HG03432 (cell line): ENCODE measurements around the gene LRRC37A2.
"Not testable (repeated sequence)": the region's sequence is repeated elsewhere in the genome, so short reads cannot be mapped to it uniquely, and the experiment has no call there.

ENCODE experiments used
- ATAC-seq: cut with Tn5 transposase; IDR thresholded peaks from one replicate; pipeline ENCODE4 v1.9.1; 2021; ENCODE audit warnings: mild to moderate bottlenecking, moderate library complexity; ENCODE audit not compliant: unreplicated experiment

Gene LRRC37A2

DNA sequence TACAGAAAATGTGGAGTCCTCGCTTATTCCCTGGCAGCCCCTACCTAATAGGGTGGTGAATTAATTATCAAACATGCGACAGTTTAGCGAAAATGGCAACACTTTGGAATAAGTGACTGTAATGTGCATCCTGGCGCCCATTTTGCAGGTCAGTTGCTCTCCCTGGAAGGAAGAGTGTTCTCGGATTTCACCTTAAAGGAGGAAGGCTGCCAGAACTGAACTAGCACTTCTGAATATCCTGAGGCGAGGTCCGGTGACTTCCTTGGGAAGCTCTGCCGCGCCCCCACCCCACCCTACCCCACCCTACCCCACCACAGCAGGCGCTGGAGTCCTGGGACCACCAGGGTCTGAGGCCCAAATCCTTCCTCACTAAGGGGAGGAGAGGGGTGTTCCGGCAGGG lies at the start of gene LRRC37A2:
TSS of gene LRRC37A2 (plus strand) at position 301 of the 400 bp plus-strand sequence. CDS start 245 bp downstream, outside the sequence.
- not testable (repeated sequence) for ATAC-seq

DNA sequence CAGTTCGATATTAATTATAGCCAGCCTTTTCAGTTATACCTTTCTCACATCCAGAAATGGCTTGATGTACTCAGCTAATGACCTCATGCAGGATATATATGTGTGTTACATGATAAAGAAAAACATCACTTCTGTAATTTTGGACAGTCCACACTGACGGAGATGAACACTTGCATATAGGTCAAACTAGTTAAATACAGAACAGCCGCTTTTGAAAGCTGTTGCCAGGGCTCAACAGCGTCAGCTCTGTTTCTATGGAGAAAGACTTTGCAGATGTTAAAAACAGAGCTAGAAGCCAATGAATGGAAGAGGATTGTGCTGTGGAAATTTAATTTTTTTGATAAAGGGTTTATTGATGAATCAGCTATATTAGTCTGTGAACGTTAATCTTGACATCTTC lies 44.6 kb upstream of the LRRC37A2 start:
- not testable (repeated sequence) for ATAC-seq

DNA sequence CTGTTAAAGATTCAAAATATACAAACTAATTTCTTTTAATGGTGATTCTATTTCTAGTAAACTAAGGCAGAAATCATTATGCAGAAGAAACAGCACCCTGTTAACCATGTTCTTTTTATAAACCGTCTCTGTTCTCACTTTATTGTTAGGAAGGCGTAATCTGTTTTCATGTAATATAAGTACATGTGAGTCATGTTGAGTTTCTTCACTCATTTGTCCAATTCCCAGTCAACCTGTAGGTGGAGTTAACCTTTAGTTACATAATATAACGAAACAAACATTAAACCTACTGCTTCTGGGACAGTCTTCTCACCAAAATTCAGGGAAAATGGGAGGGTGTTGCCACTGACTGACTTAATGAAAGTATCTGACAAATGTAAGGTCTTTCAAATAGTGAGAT lies 37.8 kb upstream of the LRRC37A2 start:
- not testable (repeated sequence) for ATAC-seq

DNA sequence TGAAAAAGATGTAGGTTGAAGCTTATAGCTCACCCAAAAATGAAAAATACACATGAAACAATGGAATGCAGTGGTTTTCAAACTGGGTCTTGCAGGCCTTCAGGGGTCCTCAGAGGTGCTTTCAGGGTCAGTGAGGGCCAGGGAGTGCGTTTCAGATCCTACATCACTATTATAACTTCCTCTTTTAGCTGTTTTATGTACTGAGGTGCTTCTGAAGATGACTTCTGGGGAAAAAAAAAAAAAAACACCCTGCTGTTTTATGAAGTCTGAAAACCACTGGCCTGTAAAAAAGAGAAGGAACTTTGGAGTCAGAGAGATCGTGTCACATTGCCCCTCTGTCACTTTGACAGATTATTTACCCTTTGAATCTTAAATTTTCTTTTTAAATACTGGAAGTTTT lies 36.7 kb upstream of the LRRC37A2 start:
- not testable (repeated sequence) for ATAC-seq

DNA sequence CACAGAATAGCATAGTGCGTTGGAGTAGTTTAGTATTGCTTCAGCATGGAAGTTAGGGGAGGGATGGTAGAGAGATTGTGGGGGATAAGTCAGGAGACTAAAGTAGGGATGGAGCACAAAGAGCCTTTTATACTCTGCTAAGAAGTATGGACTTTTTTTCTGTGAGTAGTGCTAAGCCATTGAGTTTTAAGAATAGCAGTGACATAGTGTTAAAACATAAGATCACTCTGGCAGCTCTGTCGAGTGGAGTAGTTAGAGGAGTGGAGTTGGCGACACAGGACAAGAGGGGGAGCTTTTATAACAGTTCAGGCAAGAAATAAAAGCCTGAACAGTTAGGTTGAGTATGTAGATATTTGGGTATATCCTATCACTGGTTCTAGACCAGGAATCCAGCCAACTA lies 33.4 kb upstream of the LRRC37A2 start:
- not testable (repeated sequence) for ATAC-seq

DNA sequence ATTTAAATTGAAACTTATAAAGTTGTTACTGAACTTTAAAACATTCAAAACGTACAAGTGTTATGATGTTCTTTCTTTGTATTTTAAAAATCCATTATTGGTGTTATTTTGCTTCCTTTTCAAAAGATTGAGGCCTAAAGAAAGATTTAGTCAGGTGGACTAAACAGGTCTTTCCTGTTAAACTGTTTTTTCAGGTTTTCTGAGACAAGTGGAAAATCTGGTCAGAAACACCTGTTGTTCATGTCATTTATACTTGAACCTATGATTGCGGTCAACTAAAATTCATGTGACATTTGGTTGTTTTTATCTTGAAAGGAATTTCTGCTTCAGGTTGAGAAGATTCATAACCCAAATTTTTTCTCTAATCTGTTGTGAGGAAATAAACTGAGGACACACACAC lies 31.0 kb upstream of the LRRC37A2 start:
- ATAC-seq: not testable (repeated sequence)

DNA sequence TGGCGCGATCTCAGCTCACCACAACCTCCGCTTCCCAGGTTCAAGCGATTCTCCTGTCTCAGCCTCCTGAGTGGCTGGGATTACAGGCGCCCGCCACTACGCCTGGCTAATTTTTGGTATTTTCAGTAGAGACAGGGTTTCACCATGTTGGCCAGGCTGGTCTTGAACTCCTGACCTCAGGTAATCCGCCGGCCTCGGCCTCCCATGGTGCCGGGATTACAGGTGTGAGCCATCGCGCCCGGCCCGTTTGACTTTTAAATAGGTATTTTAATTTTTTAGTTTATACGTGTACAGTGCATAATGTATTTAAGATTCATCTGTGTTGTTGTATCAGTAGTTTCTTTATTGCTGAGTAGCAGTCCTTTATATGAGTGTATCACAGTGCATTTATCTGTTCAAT lies 20.2 kb upstream of the LRRC37A2 start:
- not testable (repeated sequence) for ATAC-seq

DNA sequence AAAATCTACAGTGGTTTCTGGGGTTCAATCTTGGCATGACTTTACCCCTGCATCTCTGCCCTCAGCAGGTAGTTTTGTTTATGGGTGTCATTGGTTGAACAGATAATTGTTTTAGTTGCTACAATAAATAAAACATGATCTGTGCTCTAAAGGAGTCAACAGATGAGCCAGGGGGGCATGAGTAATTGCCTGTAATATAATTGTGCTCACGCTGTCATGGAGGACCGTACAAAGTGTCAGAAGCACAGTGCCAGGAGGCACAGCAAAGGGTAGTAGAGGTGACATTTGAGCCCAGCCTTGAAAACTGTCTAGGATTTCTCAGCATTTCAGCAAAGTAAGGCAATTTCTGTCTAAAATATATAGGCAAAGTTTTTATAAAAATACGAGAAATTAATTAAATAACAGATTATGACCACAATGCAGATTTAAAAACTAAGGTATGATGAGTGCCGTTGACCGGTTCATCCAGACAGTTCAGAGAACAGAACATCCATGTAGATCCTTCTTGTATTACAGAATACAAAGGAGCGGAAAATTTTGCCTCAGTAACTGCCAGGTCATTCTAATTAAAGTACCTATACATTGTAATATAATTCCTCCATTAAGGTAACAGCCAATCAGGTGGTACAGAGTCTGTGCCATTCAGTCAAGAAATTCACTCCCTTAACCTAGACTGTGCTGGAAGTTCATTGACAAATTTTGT lies 12.7 kb upstream of the LRRC37A2 start:
- ATAC-seq: not testable (repeated sequence)

DNA sequence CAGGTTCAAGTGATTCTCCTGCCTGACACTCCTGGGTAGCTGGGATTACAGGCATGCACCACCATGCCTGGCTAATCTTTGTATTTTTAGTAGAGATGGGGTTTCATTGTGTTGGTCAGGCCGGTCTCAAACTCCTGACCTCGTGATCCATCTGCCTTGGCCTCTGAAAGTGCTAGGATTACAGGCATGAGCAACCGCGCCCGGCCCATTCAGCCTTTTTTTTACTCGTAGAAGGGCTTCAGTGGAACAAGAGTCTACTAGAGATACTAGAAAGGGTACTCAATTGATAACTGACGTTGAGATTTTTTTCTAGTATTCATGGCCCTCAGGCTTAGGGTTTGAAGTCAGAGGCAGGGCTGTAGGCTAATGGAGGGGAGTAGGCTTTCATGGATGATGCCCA lies 6.4 kb upstream of the LRRC37A2 start:
- ATAC-seq: not testable (repeated sequence)

DNA sequence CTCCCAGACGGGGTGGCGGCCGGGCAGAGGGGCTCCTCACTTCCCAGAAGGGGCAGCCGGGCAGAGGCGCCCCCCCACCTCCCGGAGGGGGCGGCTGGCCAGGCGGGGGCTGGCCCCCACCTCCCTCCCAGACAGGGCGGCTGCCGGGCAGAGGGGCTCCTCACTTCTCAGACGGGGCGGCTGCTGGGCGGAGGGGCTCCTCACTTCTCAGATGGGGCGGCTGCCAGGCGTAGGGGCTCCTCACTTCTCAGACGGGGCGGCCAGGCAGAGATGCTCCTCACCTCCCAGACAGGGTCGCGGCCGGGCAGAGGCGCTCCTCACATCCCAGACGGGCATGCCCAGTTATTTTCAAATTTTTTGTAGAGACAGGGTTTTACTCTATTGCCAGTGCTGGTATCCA lies 22.4 kb downstream of the LRRC37A2 start:
- ATAC-seq: not testable (repeated sequence)

DNA sequence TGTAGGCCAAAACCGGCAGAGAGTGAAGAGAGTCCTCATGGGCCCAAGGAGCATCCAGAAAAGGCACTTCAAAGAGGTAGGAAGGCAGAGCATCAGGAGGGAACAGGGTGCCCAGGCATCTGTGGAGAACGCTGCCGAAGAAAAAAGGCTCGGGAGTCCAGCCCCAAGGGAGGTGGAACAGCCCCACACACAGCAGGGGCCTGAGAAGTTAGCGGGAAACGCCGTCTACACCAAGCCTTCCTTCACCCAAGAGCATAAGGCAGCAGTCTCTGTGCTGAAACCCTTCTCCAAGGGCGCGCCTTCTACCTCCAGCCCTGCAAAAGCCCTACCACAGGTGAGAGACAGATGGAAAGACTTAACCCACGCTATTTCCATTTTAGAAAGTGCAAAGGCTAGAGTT lies 36.3 kb downstream of the LRRC37A2 start:
- ATAC-seq: not testable (repeated sequence)

DNA sequence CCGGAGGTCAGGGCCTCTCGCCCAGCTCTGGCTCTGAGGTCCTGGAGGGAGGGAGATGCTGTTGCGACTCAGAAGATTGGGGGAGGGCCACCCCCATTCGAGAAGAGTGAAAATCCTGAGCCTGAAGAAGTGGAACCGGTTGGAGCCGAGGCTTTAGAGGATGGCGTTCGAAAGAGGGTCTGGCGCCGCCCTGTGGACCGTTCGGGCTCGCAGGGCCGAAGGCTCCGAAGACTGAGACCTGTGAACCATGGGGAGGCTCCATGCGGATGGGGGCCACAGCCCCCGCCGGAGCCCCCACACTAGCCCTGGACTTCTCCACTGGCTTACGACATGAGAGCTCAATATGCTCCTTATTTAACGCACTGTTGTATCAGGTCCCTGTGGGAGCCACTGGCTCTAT lies 46.9 kb downstream of the LRRC37A2 start:
- not testable (repeated sequence) for ATAC-seq

DNA sequence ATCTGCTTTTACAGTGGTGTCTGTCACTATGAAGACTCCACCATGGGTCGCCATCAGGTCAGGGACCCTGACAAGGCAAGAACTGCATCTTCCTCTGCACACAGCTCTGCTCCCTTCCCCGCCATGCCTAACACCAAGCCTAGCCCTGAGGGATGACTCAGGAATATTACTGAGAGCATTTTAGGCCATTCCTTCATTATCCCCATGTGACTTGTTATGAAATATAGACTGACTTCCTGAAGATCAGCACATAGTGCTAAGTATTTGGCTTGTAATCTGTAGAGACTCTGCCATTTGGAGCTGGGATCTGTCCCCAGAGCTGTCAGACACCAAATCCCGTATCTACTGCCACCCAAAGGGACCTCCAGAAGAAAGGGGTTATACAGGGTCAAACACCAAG lies 47.8 kb downstream of the LRRC37A2 start:
- not testable (repeated sequence) for ATAC-seq

DNA sequence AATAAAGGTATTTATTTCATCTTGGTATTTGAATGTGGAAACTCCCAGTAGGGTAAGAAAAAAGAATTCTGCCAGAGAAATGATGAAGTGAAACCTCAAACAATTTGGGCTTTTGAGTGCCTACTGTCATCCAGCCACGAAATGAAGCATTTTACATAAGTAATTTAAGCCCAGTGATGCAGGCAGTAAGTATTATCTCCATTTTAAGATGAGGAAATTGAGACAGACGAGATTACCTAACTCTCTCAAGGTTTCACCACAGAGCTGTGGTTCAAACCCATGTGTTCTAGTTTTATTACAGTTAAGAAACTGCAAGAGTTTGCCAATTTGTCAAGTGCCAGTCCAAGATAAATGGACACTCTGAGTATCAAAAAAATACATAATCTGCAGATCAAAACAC lies 54.0 kb downstream of the LRRC37A2 start:
- not testable (repeated sequence) for ATAC-seq

DNA sequence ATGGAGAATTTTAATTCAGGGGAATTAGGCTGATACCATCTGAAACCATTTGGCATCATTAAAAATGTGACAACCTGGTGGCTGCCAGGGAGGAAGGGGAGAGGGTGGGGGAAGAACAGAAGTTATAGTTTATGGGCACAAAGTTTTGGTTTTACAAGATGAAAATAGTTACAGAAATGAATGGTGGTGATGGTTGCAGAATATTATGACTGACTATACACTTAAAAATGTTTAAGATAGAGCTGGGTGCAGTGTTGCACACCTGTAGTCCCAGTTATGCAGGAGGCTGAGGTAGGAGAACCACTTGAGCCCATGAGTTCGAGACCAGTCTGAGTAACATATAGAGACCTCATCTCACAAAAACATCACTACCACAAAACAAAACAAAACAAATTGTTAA lies 54.7 kb downstream of the LRRC37A2 start:
- not testable (repeated sequence) for ATAC-seq

DNA sequence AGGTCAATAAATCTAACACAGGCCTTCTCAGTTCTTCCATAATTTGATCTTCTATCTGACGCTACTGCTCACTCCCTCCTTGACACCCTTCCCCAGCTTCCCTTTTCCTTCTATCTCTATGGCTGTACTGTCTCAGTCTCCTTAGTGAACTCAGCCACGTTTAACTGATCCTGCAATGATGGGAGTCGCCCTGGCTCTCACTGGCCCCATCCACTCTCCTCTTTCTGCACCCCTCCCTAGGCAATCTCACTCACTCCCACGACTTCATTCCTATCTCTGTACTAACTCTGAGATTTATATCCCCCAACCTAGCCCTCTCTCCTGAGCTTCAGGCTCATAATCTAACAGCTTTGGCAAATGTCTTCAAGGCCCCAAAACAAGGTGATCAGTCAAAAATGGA lies 59.5 kb downstream of the LRRC37A2 start:
- not testable (repeated sequence) for ATAC-seq

DNA sequence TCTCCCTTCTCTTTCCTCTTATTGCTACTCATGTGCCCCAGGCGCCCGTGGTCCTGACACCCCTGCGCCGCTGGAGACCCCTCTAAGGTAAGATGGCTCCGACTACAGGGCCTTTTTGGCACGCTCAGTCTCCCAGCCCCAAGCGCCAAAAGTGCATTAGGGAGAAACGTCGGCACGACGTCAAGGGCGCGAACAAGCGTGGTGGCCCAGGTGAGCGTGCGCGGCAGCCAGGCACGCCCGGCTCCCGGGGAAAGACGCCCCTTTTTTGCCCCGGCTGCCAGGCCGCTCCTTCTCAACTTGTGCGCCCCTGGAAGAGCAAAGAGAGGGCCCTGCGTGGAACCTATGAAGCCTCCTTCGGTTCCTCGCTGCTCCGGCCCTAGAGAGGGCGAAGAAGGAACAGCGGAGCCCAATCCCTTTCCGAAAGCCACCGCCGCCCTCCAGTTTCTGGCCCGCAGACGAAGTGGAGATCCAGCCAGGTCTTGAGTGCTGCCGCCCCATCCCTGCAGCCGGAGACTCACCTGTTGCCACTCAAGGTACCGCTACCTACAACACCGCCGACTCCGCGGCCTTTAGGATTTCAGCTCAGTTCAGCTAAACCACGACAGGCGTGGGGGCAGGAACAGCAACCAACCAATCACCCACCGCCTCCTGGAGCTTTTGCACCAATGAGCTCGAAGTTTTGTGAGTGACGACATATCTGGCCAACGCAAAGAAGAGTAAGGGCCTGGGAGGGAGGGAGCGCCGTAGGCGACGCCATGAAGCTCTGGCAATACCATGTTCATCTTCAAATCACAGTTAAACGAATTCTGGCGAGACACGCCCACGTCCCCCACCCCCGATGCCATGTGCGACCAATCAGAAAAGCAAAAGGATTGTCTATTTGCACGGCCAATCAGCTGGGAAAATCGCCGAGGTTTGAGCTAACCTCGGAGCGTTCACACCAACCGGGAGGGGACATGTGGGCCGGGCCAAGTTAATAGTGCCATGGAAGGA lies 67.1 kb downstream of the LRRC37A2 start, which contains the start of gene ARL17A:
TSS of gene ARL17A (minus strand) at position 609 of the 993 bp plus-strand sequence. CDS start 3,369 bp downstream, outside the sequence.
- ATAC-seq: peak; percentile 84

DNA sequence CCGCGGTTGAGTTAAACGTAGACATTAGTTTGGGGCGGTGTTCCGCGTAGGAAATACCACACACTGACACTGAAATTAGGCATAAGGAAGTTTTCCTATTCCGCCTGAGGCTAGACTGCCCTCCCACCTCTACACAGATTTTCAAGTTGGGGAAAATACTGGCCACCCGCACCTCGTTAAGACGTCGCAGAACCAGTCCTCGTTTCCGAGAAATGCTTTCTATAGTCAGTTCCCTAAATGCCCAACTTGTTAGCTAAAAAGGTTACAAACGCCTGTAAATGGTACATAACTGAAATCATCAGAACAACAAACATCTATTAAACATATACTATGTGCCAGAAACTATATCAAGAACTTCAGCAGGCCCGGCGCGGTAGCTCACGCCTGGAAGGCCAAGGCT lies 67.8 kb downstream of the LRRC37A2 start:
- ATAC-seq: peak; percentile 3

DNA sequence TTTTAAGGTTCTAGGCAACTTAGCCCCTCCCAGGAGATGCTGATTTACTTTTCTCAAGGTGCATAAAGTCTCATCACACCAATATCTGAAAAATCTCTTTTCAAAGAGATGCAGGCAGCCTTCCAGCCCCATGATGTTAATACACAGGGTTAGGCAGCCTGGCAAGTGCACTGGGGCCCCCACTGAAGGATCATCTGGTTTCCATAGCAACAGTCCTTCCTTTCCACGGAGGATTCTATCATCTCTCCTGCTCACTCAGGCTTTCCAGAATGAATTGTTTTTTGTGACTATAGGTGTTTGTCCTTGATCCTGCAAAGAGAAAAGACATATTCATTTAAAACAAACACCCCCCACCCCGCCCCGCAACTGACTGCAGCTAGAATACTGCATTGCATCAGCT lies 73.2 kb downstream of the LRRC37A2 start:
- not testable (repeated sequence) for ATAC-seq

DNA sequence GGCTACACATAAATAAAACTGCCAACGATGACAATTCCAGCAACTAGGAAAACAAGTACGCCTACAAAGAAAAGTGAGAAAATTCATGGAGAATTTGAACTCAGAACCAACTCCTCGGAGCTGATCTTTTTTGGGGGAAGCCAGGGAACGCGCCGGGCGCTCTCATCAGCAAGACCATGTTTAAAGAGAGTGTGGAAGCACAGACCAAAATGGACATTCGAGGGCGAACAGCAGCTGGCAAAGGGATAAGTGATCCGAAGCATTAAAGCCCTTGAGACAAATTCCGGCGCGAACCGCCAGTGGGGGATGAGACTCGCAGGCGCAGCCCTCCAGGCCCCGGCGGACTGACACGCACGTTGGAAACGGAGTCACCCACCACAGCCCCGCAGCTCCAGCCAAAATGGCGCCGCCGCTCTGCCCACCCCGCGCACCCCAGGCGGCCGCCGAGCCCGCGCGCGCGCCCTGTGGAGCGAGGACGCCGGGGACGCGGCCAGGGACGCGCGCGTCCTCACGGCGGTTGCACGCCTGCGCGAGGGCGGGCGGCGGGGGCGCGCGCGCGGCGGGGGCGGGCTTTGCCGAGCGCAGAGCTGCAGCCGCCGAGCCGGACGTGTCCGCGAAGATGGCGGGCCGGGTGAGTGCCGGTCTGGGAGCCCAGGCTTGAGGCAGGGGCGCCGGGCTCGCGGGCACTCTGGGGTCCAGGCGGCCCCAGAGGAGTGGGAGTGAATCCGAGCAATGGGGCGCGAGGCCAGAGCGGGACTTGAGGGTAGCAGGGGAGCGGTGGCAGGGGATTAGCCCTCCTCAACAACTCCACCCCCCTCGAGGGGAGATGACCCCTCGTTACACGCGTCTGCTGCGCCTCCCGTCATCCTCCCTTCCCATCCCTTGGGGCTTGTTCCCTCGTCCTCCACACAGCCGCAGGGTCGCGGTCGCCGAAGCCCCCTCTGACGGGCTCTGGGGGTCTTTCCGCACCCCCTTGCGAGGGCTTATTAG lies 78.2 kb downstream of the LRRC37A2 start, which contains the start of gene NSF:
TSS of gene NSF (plus strand) at position 513 of the 990 bp plus-strand sequence. CDS start at position 620, 107 bp downstream.
- peak; percentile 85 for ATAC-seq
